OCI-LY7 (cell line): ENCODE results near the gene PIGZ. TPM values are rescaled to one million over a fixed set of nuclear protein-coding genes. Genes with fewer than 3 reads are reported as not detected.

Experiments
- BruUV-seq: library from RNA; stranded (reverse); fragments of 400-500 nt; replicated peaks from 2 replicates; lab custom pipeline; 2021; lab: Mats Ljungman, UMichigan
- CTCF ChIA-PET: fragments of 300-600 bp; sonication (Branson Sonifier 250); formaldehyde crosslinking; loops from one replicate; lab custom pipeline; 2022; ENCODE audit warnings: antibody characterized with exemption; ENCODE audit not compliant: unreplicated experiment; lab: Charles Lee
- POLR2A ChIA-PET: fragments of 300-600 bp; sonication (Branson Sonifier 250); formaldehyde crosslinking; loops from one replicate; lab custom pipeline; 2022; ENCODE audit warnings: antibody characterized with exemption; lab: Charles Lee
- DNase-seq: peaks from one replicate; pipeline ENCODE4 v3.0.0-alpha.2; 2015; ENCODE audit warnings: low spot score
- H2AFZ ChIP-seq: fragments of 200-600 bp; sonication (generic), shearing (Covaris generic); 2 replicates; pipeline ENCODE4 v1.6.1; 2014; ENCODE audit warnings: mild to moderate bottlenecking, antibody characterized with exemption, low read length, moderate library complexity
- H3K27ac ChIP-seq: fragments of 200-600 bp; sonication (generic); 2 replicates; pipeline ENCODE4 v1.5.1; 2014; ENCODE audit warnings: mixed run types, low read depth, mild to moderate bottlenecking, moderate library complexity, low read length, inconsistent platforms; ENCODE audit not compliant: poor library complexity, severe bottlenecking
- H3K36me3 ChIP-seq: fragments of 200-600 bp; sonication (generic); 2 replicates; pipeline ENCODE4 v1.6.1; 2014; ENCODE audit warnings: mild to moderate bottlenecking, antibody characterized with exemption, low read length, moderate library complexity, mixed read lengths; ENCODE audit not compliant: insufficient read depth
- H3K4me1 ChIP-seq: fragments of 200-600 bp; sonication (generic); 2 replicates; pipeline ENCODE4 v1.5.1; 2014; ENCODE audit warnings: mild to moderate bottlenecking, low read length; ENCODE audit not compliant: insufficient read depth, poor library complexity, severe bottlenecking
- H3K4me2 ChIP-seq: fragments of 200-600 bp; sonication (generic); 2 replicates; pipeline ENCODE4 v1.6.1; 2014; ENCODE audit warnings: mild to moderate bottlenecking, low read length
- H3K4me3 ChIP-seq: fragments of 200-600 bp; sonication (generic); 2 replicates; pipeline ENCODE4 v1.5.1; 2014; ENCODE audit warnings: mild to moderate bottlenecking, low read depth, low read length; ENCODE audit not compliant: poor library complexity, severe bottlenecking
- H3K79me2 ChIP-seq: fragments of 200-600 bp; sonication (generic); 2 replicates; pipeline ENCODE4 v1.6.1; 2016; ENCODE audit warnings: low read depth, mild to moderate bottlenecking, low read length, moderate library complexity, mixed read lengths; ENCODE audit not compliant: insufficient read depth
- H3K9me2 ChIP-seq: fragments of 200-600 bp; sonication (generic); 2 replicates; pipeline ENCODE4 v1.6.1; 2016; ENCODE audit warnings: mild to moderate bottlenecking, low read length, mixed read lengths; ENCODE audit not compliant: insufficient read depth
- H3K9me3 ChIP-seq: fragments of 200-600 bp; sonication (generic); 2 replicates; pipeline ENCODE4 v1.6.1; 2014; ENCODE audit warnings: mild to moderate bottlenecking, mixed run types, low read length, mixed read lengths
- H4K20me1 ChIP-seq: fragments of 200-600 bp; sonication (generic); 2 replicates; pipeline ENCODE4 v1.6.1; 2014; ENCODE audit warnings: mild to moderate bottlenecking, antibody characterized with exemption, low read length, moderate library complexity, mixed read lengths; ENCODE audit not compliant: insufficient read depth
- CTCF ChIP-seq: fragments of 200-600 bp; sonication (generic); conservative IDR thresholded peaks from 2 replicates; pipeline ENCODE4 v1.5.1; 2014; ENCODE audit warnings: mild to moderate bottlenecking, antibody characterized with exemption, low read length, moderate library complexity, mixed read lengths
- EZH2phosphoT487 ChIP-seq: fragments of 200-600 bp; sonication (generic); IDR thresholded peaks from 2 replicates; pipeline ENCODE4 v1.6.1; 2018; ENCODE audit warnings: low read depth, borderline replicate concordance, mild to moderate bottlenecking, mixed run types, antibody characterized with exemption, low read length, moderate library complexity, mixed read lengths
- intact Hi-C: fragments of 100-400 bp; cut with micrococcal nuclease; formaldehyde crosslinking; loops from one replicate; pipeline ENCODE4 v1.10.0; 2022; ENCODE audit not compliant: unreplicated experiment
- total RNA-seq, 2 experiments: library from RNA; depleted of rRNA in 1 of 2; stranded (reverse); fragments of >200 nt in 1 of 2; shearing (Covaris generic) in 1 of 2; gene quantifications; 2 replicates each; pipeline ENCODE4 v1.2.3, GENCODE V29; 2014 to 2022

PIGZ gene
- total RNA-seq, 2 experiments from 2014 or later = not detected

DNA sequence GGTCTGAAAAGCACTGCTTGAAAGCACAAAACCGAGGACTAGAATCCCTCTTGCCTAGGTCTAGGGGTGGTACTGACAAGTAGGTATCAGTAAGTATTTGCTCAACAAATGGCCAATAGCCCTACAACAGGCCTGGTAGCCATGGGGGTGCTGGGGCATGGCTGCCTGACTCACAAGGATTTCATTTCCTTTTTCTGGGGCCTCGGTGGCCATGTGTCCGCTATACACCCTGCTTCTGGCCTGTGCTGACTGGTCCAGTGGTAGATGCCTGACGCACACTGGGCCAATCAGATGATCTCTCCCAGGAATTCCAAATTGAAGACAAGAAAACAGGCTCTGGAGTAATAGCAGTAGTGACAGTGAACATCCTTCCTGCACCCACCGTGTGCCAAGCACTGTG is 31.6 kb upstream of the PIGZ start:
- Histone ChIP-seq H3K4me2 (no peak overlapping the region), H3K4me3 (no peak overlapping the region), H3K27ac (no peak overlapping the region), H2AFZ (no peak overlapping the region), H3K4me1 (peaks cover 25% of the 10 kb centered on the region), H4K20me1 (no peaks in the 10 kb centered on the region), H3K79me2 (no peaks in the 10 kb centered on the region), H3K36me3 (no peaks in the 10 kb centered on the region), H3K9me3 (no peaks in the 10 kb centered on the region), H3K9me2 (no peaks in the 10 kb centered on the region)
- no TSS peak for BruUV-seq
- DNase-seq = peak; percentile 12
- ChIA-PET CTCF (no interaction called here), POLR2A (no interaction called here)
- TF ChIP-seq CTCF (no peak), EZH2phosphoT487 (no peak)
- intact Hi-C loops = loop anchor here (10.0 kb wide), 1 partner anchor 515 kb away; no protein-coding TSS in a partner anchor

GRCh38 chr3:196998966-196999760 is 30.5 kb upstream of the PIGZ start:
- BruUV-seq = no TSS peak
- no peaks in the 10 kb centered on the region for H3K9me3 ChIP-seq
- H2AFZ ChIP-seq = no peak overlapping the region
- CTCF ChIA-PET = no interaction called here
- H3K4me2 ChIP-seq = no peak overlapping the region
- H3K36me3 ChIP-seq = no peaks in the 10 kb centered on the region
- H3K9me2 ChIP-seq = no peaks in the 10 kb centered on the region
- no peaks in the 10 kb centered on the region for H4K20me1 ChIP-seq
- DNase-seq = no peak
- H3K4me1 ChIP-seq = peaks cover 20% of the 10 kb centered on the region
- no peak overlapping the region for H3K27ac ChIP-seq
- POLR2A ChIA-PET = interaction anchor here (0.6 kb wide), 2 partner anchors 25 to 357 kb away, joined by 3 to 8 read pairs; no protein-coding TSS in a partner anchor
- H3K79me2 ChIP-seq = no peaks in the 10 kb centered on the region
- H3K4me3 ChIP-seq = no peak overlapping the region
- intact Hi-C loops = no loop called here
- TF ChIP-seq EZH2phosphoT487 (no peak), CTCF (no peak)

DNA sequence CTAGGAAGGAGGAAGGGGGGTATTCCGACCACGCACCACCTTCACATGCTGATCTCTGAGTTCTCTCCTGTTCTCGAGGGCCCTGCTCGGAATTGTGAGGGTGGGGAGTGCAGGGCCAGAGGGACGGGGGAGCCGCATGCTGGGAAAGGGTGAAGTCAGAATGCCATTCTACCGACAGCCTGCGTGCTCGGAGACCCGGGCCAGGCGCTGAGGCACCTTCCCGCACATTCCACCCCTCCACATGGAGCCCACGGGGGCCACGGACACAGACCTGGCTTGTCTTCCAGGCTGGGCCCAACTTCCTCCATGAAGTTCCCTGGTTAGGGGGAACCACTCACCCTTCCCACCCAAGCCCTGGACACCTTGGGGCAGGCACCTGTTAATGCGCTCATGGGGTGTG is 28.7 kb upstream of the PIGZ start:
- intact Hi-C loops = no loop called here
- BruUV-seq = no TSS peak
- Histone ChIP-seq H3K9me3 (no peaks in the 10 kb centered on the region), H3K79me2 (no peaks in the 10 kb centered on the region), H3K4me3 (no peak overlapping the region), H2AFZ (no peak overlapping the region), H3K27ac (no peak overlapping the region), H3K36me3 (no peaks in the 10 kb centered on the region), H3K4me2 (no peak overlapping the region), H3K9me2 (no peaks in the 10 kb centered on the region), H3K4me1 (peaks cover 8% of the 10 kb centered on the region), H4K20me1 (no peaks in the 10 kb centered on the region)
- TF ChIP-seq EZH2phosphoT487 = no peak
- no peak for DNase-seq
- CTCF ChIA-PET = no interaction called here
- POLR2A ChIA-PET = interaction anchor here (0.5 to 1.0 kb wide), 3 partner anchors 45 to 555 kb away, joined by 3 to 5 read pairs (median 3); no protein-coding TSS in a partner anchor
